Sigmoid colon (tissue), 4 donors: ENCODE data around the gene MUC6.

Experiments used
- POLR2AphosphoS5 ChIP-seq, 4 donors: sonication (generic); formaldehyde crosslinking; IDR thresholded peaks; one replicate each; pipeline ENCODE4 v1.6.1; 2017; ENCODE audit warnings: antibody characterized with exemption in 4 of 4
- TF ChIP-seq, protein P1 (sequence below), 4 experiments: fragments of 450-650 bp in 3 of 4; fragments of 200-600 bp in 1 of 4; IDR thresholded peaks; one replicate each; pipeline ENCODE4 v1.5.1; 2016 to 2019; ENCODE audit warnings: antibody characterized with exemption in 4 of 4, mild to moderate bottlenecking in 3 of 4, moderate library complexity in 2 of 4

- no peak for TF ChIP-seq POLR2AphosphoS5 (IDR thresholded peaks at IDR 0.05)
- TF ChIP-seq, protein P1, sequence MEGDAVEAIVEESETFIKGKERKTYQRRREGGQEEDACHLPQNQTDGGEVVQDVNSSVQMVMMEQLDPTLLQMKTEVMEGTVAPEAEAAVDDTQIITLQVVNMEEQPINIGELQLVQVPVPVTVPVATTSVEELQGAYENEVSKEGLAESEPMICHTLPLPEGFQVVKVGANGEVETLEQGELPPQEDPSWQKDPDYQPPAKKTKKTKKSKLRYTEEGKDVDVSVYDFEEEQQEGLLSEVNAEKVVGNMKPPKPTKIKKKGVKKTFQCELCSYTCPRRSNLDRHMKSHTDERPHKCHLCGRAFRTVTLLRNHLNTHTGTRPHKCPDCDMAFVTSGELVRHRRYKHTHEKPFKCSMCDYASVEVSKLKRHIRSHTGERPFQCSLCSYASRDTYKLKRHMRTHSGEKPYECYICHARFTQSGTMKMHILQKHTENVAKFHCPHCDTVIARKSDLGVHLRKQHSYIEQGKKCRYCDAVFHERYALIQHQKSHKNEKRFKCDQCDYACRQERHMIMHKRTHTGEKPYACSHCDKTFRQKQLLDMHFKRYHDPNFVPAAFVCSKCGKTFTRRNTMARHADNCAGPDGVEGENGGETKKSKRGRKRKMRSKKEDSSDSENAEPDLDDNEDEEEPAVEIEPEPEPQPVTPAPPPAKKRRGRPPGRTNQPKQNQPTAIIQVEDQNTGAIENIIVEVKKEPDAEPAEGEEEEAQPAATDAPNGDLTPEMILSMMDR (IDR thresholded peaks at IDR 0.05), result no peak
Measured at GRCh38 chr11:1009371-1009770, 27.1 kb downstream of the MUC6 start.
